Lower leg skin (tissue), 3 donors: Measurements from ENCODE around the gene CSNK1D.

ENCODE experiments used
- POLR2A ChIP-seq, 2 donors: fragments of 450-650 bp; IDR thresholded peaks; one replicate each; pipeline ENCODE4 v1.6.1; 2016 to 2017; ENCODE audit warnings: antibody characterized with exemption in 2 of 2, mild to moderate bottlenecking in 1 of 2, moderate library complexity in 1 of 2
- TF ChIP-seq, protein P1 (sequence below), 3 donors: fragments of 450-650 bp; IDR thresholded peaks; one replicate each; pipeline ENCODE4 v1.5.1; 2016; ENCODE audit warnings: antibody characterized with exemption in 3 of 3, mild to moderate bottlenecking in 3 of 3, moderate library complexity in 2 of 3

- no peak for TF ChIP-seq POLR2A (IDR thresholded peaks at IDR 0.05)
- TF ChIP-seq, protein P1, sequence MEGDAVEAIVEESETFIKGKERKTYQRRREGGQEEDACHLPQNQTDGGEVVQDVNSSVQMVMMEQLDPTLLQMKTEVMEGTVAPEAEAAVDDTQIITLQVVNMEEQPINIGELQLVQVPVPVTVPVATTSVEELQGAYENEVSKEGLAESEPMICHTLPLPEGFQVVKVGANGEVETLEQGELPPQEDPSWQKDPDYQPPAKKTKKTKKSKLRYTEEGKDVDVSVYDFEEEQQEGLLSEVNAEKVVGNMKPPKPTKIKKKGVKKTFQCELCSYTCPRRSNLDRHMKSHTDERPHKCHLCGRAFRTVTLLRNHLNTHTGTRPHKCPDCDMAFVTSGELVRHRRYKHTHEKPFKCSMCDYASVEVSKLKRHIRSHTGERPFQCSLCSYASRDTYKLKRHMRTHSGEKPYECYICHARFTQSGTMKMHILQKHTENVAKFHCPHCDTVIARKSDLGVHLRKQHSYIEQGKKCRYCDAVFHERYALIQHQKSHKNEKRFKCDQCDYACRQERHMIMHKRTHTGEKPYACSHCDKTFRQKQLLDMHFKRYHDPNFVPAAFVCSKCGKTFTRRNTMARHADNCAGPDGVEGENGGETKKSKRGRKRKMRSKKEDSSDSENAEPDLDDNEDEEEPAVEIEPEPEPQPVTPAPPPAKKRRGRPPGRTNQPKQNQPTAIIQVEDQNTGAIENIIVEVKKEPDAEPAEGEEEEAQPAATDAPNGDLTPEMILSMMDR (IDR thresholded peaks at IDR 0.05), result no peak
Observed at GRCh38 chr17:82246365-82247181, 26.9 kb downstream of the CSNK1D start.
